Osteoblast (primary cell): ENCODE results near the gene MEP1B. TPM values are rescaled to one million over a fixed set of nuclear protein-coding genes. Genes with fewer than 3 reads are reported as not detected.

Experiments used
- DNase-seq: peaks from one replicate; pipeline ENCODE4 v3.0.0; 2011; ENCODE audit warnings: low spot score, mixed read lengths; ENCODE audit not compliant: insufficient read length; ENCODE audit errors: missing footprints
- H2AFZ ChIP-seq: 2 replicates; pipeline ENCODE4 v1.6.0; 2011; ENCODE audit warnings: mild to moderate bottlenecking, low read length
- H3K27ac ChIP-seq: 2 replicates; pipeline ENCODE4 v1.5.1; 2011; ENCODE audit warnings: mild to moderate bottlenecking, low read depth, low read length, moderate library complexity
- H3K27me3 ChIP-seq: 2 replicates; pipeline ENCODE4 v1.6.0; 2012; ENCODE audit warnings: mild to moderate bottlenecking, control low read depth, inconsistent platforms, low read length, moderate library complexity; ENCODE audit not compliant: insufficient read depth
- H3K36me3 ChIP-seq: 2 replicates; pipeline ENCODE4 v1.5.1; 2011; ENCODE audit warnings: mild to moderate bottlenecking, low read length, control low read depth, moderate library complexity; ENCODE audit not compliant: insufficient read depth
- H3K4me1 ChIP-seq: 2 replicates; pipeline ENCODE4 v1.5.1; 2011; ENCODE audit warnings: mild to moderate bottlenecking, low read length, control low read depth, moderate library complexity; ENCODE audit not compliant: insufficient read depth
- H3K4me2 ChIP-seq: 2 replicates; pipeline ENCODE4 v1.6.0; 2011; ENCODE audit warnings: mild to moderate bottlenecking, low read length; ENCODE audit not compliant: insufficient read depth
- H3K4me3 ChIP-seq: fragments of 200-600 bp; sonication (generic); 3 replicates; pipeline ENCODE4 v1.5.1; 2012; ENCODE audit warnings: mild to moderate bottlenecking, low read length, inconsistent platforms; ENCODE audit not compliant: insufficient read depth
- H3K79me2 ChIP-seq: 2 replicates; pipeline ENCODE4 v1.6.0; 2012; ENCODE audit warnings: mild to moderate bottlenecking, low read length, control low read depth, inconsistent platforms; ENCODE audit not compliant: insufficient read depth
- H3K9me3 ChIP-seq: 2 replicates; pipeline ENCODE4 v1.5.1; 2011; ENCODE audit warnings: low read depth, low read length, control low read depth
- H4K20me1 ChIP-seq: 2 replicates; pipeline ENCODE4 v1.6.0; 2012; ENCODE audit warnings: mild to moderate bottlenecking, low read length, control low read depth; ENCODE audit not compliant: insufficient read depth
- CTCF ChIP-seq: IDR thresholded peaks from 2 replicates; pipeline ENCODE4 v1.5.1; 2011; ENCODE audit warnings: mild to moderate bottlenecking, low read depth, low read length, moderate library complexity; ENCODE audit errors: extremely low read depth
- total RNA-seq: library from RNA; depleted of rRNA; stranded (reverse); fragments of >200 nt; gene quantifications from 2 replicates; pipeline ENCODE4 v1.2.3, GENCODE V29; 2012

The MEP1B gene
- total RNA-seq, 1 donor = not detected

- Histone ChIP-seq H3K4me2 (no peak overlapping the region), H3K4me1 (no peaks in the 10 kb centered on the region), H3K9me3 (no peaks in the 10 kb centered on the region), H3K36me3 (no peaks in the 10 kb centered on the region), H2AFZ (no peak overlapping the region), H3K79me2 (no peaks in the 10 kb centered on the region), H3K27ac (no peak overlapping the region), H4K20me1 (no peaks in the 10 kb centered on the region), H3K27me3 (no peaks in the 10 kb centered on the region), H3K4me3 (no peak overlapping the region)
- TF ChIP-seq CTCF = no peak
- no peak for DNase-seq
Observed at GRCh38 chr18:32177530-32177929, 12.3 kb upstream of the MEP1B start.

GRCh38 chr18:32183503-32183902, 6.3 kb upstream of the MEP1B start:
- Histone ChIP-seq H3K4me2 (no peak overlapping the region), H3K4me1 (no peaks in the 10 kb centered on the region), H4K20me1 (no peaks in the 10 kb centered on the region), H3K27me3 (no peaks in the 10 kb centered on the region), H3K27ac (no peak overlapping the region), H3K4me3 (no peak overlapping the region), H2AFZ (no peak overlapping the region), H3K36me3 (no peaks in the 10 kb centered on the region), H3K9me3 (no peaks in the 10 kb centered on the region), H3K79me2 (no peaks in the 10 kb centered on the region)
- TF ChIP-seq CTCF = no peak
- no peak for DNase-seq

GRCh38 chr18:32190209-32190608, 370 bp downstream of the MEP1B start:
- H3K27ac ChIP-seq = no peak overlapping the region
- no peaks in the 10 kb centered on the region for H3K4me1 ChIP-seq
- no peaks in the 10 kb centered on the region for H3K27me3 ChIP-seq
- no peaks in the 10 kb centered on the region for H4K20me1 ChIP-seq
- no peaks in the 10 kb centered on the region for H3K79me2 ChIP-seq
- no peak for DNase-seq
- no peak overlapping the region for H3K4me2 ChIP-seq
- H2AFZ ChIP-seq = no peak overlapping the region
- TF ChIP-seq CTCF = no peak
- no peaks in the 10 kb centered on the region for H3K9me3 ChIP-seq
- H3K4me3 ChIP-seq = no peak overlapping the region
- no peaks in the 10 kb centered on the region for H3K36me3 ChIP-seq

GRCh38 chr18:32195881-32196815, 6.3 kb downstream of the MEP1B start:
- Histone ChIP-seq H3K4me1 (no peaks in the 10 kb centered on the region), H3K4me2 (no peak overlapping the region), H2AFZ (no peak overlapping the region), H4K20me1 (no peaks in the 10 kb centered on the region), H3K27me3 (no peaks in the 10 kb centered on the region), H3K36me3 (no peaks in the 10 kb centered on the region), H3K9me3 (no peaks in the 10 kb centered on the region), H3K79me2 (no peaks in the 10 kb centered on the region), H3K27ac (no peak overlapping the region), H3K4me3 (no peak overlapping the region)
- TF ChIP-seq CTCF = no peak
- no peak for DNase-seq
